Measurements from ENCODE around the gene RNPEPL1.
"Not testable (repeated sequence)": the region's sequence is repeated elsewhere in the genome, so short reads cannot be mapped to it uniquely, and the experiment has no call there.

Gene RNPEPL1

DNA sequence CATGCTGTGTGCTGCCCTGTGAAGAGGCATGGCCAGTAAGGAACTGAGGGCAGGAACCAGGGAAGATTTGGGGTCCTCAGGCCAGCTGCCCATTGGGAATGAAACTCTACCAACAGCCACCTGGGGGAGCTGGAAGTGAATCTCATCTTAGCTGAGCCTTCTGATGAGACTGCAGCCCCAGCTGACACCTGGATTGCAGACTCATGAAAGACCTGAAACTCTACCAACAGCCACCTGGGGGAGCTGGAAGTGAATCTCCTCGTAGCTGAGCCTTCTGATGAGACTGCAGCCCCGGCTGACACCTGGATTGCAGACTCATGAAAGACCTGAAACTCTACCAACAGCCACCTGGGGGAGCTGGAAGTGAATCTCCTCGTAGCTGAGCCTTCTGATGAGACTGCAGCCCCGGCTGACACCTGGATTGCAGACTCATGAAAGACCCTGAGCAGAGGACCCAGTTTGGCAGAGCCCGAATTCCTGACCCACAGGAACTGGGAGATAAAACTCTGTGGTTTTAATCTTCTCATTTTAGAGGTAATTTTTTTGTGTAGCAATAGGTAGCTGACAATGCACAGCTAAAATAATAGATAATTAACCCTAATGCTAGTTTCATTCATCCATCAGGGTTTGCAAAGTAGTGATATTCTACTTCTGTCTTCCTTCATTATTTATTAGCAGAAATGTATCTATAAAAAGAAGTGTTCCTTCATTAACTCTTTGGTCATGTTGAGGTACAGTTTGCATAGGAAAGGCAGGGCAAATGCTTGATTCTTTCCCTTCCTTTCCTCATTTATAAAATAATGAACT is 48.8 kb downstream of the RNPEPL1 start:
- DNase-seq (ENCODE audit: low spot score); H3K27ac Mint-ChIP-seq; H3K9me3 Mint-ChIP-seq; H3K4me3 Mint-ChIP-seq; H3K27me3 Mint-ChIP-seq (ENCODE audit: low read depth): not testable (repeated sequence)
- Mint-ChIP-seq H3K4me1 (ENCODE audit: low read depth) (peaks cover 32% of the 10 kb centered on the region), H3K36me3 (ENCODE audit: low read depth) (peaks cover 42% of the 10 kb centered on the region)

DNA sequence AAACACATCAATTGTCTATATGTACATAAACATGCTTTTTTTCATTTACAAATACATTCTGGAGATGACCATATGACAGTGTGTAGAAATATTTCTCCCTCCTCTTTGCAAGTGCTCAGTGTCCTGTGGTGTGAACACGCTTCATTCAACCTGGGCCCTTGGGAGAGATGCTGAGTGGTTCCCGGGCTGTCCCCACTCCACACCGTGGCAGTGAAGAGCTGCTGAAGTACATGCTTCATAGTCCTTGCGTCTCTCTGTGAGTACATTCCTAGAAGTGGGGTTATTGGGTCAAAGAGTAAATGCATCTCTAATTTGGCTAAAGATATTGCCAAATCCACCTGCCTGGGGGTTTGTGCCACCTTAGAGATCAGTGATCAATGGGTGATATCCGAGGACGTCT is 50.5 kb downstream of the RNPEPL1 start:
- H3K36me3 Mint-ChIP-seq (ENCODE audit: low read depth) = peaks cover 47% of the 10 kb centered on the region
- H3K4me3 Mint-ChIP-seq = no peak overlapping the region
- peaks cover 41% of the 10 kb centered on the region for H3K4me1 Mint-ChIP-seq (ENCODE audit: low read depth)
- peaks cover 8% of the 10 kb centered on the region for H3K9me3 Mint-ChIP-seq
- H3K27ac Mint-ChIP-seq = peak overlapping the region; percentile 60
- H3K27me3 Mint-ChIP-seq (ENCODE audit: low read depth) = no peaks in the 10 kb centered on the region
- DNase-seq (ENCODE audit: low spot score) = no peak

DNA sequence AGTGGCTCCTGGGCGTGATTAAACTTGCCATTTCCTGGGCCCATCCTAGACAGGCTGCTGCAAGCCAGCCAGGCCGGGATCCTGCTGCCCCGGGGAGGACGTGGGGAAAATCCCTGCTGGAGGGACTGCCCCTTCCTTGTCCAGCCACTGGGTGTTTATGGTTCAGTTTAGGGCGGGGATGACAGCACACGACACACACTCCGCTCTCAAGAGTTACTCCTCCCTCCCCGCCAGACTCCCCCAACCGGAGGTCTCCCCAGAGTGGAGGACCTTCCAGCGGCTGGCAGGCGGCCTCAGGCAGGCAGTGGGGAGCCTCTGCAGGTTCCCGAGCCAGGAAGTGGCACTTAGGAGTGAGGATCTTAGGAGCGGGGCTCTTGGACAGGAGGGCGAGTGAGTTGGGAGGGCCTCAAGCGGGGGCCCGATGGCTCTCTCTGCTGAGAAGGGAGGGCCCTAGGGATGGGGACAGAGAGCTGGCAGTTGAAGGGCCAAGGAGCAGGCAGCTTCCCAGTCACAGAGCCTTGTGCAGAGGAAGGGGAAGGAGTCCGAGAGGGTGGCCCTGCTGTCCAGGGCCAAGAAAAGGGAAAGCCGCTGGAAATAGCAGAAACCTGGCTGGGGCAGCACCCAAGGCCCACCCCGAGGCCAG is 51.3 kb downstream of the RNPEPL1 start:
- peaks cover 8% of the 10 kb centered on the region for H3K9me3 Mint-ChIP-seq
- DNase-seq (ENCODE audit: low spot score) = no peak
- H3K4me3 Mint-ChIP-seq = peak overlapping the region; percentile 15
- H3K27ac Mint-ChIP-seq = peak overlapping the region; percentile 86
- H3K27me3 Mint-ChIP-seq (ENCODE audit: low read depth) = no peaks in the 10 kb centered on the region
- H3K36me3 Mint-ChIP-seq (ENCODE audit: low read depth) = peaks cover 47% of the 10 kb centered on the region
- H3K4me1 Mint-ChIP-seq (ENCODE audit: low read depth) = peaks cover 48% of the 10 kb centered on the region

DNA sequence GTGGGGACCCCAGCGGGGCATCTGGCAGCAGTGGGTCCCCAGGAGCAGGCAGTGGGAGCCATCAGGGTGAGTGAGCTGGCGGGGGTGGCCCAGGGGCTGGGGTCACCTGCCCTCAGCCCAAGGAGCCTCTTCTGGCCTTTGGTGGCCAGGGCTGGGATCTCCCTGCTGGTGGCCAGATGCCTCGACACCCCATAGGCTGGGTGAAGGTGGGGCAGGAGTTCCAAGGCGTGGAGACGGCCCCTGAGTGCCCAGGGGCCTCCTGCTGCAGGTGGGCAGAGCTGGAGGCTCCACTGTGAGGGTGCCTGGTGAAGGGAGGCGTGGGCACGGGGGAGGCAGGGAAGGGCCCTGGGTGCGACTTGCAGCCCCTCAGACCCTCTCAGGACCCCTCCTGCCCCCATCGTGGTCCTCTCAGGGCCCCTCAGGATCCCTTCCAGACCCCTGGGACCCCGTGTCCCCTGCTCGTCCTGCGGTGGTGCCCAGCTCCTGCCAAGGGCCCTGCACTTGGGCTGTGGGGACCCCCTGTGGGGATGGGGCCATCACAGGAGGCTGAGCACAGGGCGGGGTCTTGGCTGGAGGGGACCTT is 52.0 kb downstream of the RNPEPL1 start:
- DNase-seq (ENCODE audit: low spot score) = no peak
- peaks cover 8% of the 10 kb centered on the region for H3K9me3 Mint-ChIP-seq
- H3K4me3 Mint-ChIP-seq = no peak overlapping the region
- H3K27ac Mint-ChIP-seq = no peak overlapping the region
- H3K36me3 Mint-ChIP-seq (ENCODE audit: low read depth) = peaks cover 47% of the 10 kb centered on the region
- H3K4me1 Mint-ChIP-seq (ENCODE audit: low read depth) = peaks cover 54% of the 10 kb centered on the region
- no peaks in the 10 kb centered on the region for H3K27me3 Mint-ChIP-seq (ENCODE audit: low read depth)

DNA sequence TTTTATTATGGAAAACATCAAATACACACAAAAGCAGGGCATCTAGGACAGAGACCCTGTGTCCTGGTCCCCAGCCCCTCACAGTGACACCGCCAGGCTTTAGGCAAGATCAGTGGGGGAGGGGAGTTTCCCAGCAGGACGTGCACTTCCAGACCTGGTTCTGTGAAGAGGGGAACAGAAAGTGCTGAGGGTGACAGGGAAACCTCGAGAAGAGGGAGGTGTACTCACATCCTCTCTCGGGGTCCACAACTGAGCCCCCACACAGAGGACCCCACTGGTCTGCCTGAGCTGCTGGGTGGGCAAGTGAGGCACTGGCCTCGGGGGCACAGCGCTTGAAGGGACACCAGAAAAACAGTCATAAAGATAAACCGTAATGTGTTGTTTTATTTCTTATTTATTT is 52.6 kb downstream of the RNPEPL1 start:
- Mint-ChIP-seq H3K27me3 (ENCODE audit: low read depth) (no peaks in the 10 kb centered on the region), H3K27ac (peak overlapping the region; percentile 92), H3K36me3 (ENCODE audit: low read depth) (peaks cover 44% of the 10 kb centered on the region), H3K4me3 (peak overlapping the region; percentile 51), H3K4me1 (ENCODE audit: low read depth) (peaks cover 55% of the 10 kb centered on the region), H3K9me3 (peaks cover 8% of the 10 kb centered on the region)
- DNase-seq (ENCODE audit: low spot score) = no peak

DNA sequence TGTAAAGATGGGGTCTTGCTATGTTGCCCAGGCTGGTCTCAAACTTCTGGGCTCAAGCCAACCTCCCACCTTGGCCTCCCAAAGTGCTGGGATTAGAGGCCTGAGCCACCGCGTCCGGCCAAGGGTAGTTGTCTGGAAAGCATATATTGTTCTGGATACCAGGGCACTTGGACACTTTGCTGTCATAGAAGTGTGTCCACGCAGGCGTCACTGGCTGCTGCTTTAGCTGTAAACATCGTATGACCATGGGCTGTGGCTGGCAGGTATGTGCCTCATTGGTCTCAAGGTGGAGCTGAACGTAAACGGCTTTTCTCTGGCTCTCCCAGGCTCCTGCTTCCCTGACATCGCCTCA is 53.8 kb downstream of the RNPEPL1 start:
- peaks cover 8% of the 10 kb centered on the region for H3K9me3 Mint-ChIP-seq
- no peak for DNase-seq (ENCODE audit: low spot score)
- H3K4me3 Mint-ChIP-seq = peak overlapping the region; percentile 67
- H3K4me1 Mint-ChIP-seq (ENCODE audit: low read depth) = peaks cover 61% of the 10 kb centered on the region
- no peaks in the 10 kb centered on the region for H3K27me3 Mint-ChIP-seq (ENCODE audit: low read depth)
- peak overlapping the region; percentile 92 for H3K27ac Mint-ChIP-seq
- peaks cover 40% of the 10 kb centered on the region for H3K36me3 Mint-ChIP-seq (ENCODE audit: low read depth)

DNA sequence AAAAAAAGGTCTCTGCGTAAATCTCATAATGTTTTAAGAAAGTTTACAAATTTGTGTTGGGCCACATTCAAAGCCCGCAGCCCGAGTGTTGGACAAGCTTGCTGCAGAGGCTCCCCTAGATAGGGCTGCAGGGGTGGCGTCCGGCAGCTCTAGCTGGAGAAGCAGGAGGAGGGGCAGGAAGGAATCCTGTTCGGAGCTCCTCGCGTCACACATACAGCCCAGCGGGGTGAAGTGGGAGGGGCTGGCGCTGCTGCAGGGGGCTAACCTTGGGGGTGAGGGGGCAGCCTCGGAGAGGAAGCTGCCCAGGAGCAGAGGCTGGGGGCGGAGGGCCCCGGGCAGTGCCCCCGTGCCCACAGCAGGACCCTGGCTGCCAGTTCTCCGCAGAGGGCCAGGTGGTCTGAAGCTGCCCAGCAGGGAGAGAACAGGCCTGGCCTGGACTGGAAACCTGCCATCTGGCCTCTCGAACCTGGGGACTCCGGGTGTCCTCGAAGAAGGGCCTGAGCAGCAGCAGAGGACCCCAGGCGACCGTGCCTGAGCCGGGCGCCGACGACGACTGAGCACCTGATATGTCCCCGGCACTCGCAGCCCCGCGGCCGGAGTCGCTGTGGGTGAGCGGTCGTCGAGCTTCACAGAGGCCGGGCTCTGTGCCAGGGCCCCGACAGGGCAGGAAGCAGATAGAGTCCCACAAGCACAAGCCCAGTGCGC is 54.4 kb downstream of the RNPEPL1 start:
- peaks cover 34% of the 10 kb centered on the region for H3K36me3 Mint-ChIP-seq (ENCODE audit: low read depth)
- peak overlapping the region; percentile 92 for H3K27ac Mint-ChIP-seq
- H3K4me1 Mint-ChIP-seq (ENCODE audit: low read depth) = peaks cover 60% of the 10 kb centered on the region
- no peaks in the 10 kb centered on the region for H3K27me3 Mint-ChIP-seq (ENCODE audit: low read depth)
- H3K4me3 Mint-ChIP-seq = peak overlapping the region; percentile 67
- H3K9me3 Mint-ChIP-seq = peaks cover 5% of the 10 kb centered on the region
- no peak for DNase-seq (ENCODE audit: low spot score)

DNA sequence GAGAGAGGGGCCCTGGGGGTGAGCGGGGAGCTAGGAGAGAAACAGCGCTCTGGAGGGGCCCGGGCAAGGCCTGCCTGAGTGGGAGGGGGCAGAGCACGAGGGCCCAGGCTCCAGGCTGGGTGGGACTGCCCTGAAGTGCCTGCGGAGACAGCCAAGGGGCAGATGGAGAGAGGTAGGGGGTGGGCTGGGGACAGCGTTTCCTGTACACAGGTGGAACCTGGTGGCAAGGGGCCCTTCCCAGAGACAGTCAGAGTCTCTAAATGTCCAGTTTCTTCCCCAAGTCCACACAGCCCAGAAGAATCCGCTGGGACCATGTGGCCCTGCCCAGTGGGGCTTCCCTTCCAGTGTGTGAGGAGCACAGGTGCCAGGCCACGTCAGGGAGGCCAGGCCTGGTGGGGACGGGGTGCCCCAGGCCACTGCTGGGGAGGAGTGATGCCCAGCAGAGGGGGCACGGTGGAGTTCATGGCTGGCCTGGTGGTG is 55.3 kb downstream of the RNPEPL1 start:
- H3K4me1 Mint-ChIP-seq (ENCODE audit: low read depth) = peaks cover 57% of the 10 kb centered on the region

DNA sequence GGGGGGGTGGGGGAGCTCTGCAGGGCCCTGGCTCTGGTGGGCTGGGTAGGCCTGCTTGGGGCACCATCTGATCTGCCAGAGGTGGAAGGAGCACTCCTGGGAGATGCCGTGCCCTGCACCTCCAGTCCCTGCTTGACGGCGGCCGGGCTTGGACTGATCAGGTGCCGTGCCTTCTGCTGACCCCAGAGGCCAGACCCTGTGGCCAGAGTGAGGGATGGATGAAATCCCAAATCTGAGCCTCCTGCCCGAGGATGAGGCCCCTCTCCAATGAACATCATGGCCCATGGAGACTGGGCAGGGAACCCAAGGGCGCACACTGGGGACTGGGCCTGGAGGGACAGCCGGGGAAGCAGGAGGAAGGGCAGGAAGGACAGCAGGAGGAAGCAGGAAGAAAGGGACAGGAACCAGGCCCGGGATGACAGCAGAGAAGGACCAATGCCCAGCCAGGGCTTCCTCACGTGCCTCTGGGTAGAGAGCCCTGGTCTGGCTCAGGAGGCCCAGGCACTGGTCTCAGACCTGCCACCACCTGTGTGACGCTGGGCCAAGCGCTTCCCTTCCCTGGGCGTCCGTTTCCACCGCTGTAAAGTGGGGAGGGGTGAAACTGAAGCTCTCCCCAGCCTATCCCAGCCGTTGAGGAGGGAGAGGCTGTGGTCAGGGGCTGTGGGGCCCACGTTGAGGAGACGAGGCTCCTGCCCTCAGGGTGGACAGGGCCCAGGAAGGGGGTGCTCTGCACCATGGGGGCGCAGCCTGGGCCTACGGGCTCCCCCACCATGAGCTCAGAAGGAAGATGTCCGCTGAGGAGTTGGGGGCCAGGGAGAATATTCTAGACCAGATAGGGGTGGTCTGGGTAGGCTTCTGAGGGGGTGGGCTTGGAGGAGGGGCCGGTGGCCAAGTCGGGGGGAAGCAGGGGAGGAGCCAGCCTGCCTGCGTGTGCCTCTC is 56.0 kb downstream of the RNPEPL1 start:
- Mint-ChIP-seq H3K9me3 (no peaks in the 10 kb centered on the region), H3K4me3 (peak overlapping the region; percentile 77), H3K27ac (peak overlapping the region; percentile 88), H3K36me3 (ENCODE audit: low read depth) (peaks cover 26% of the 10 kb centered on the region), H3K4me1 (ENCODE audit: low read depth) (peaks cover 50% of the 10 kb centered on the region), H3K27me3 (ENCODE audit: low read depth) (no peaks in the 10 kb centered on the region)
- no peak for DNase-seq (ENCODE audit: low spot score)

More for the DNA sequence above, 55.3 kb downstream of the RNPEPL1 start:
- H3K36me3 Mint-ChIP-seq (ENCODE audit: low read depth) = peaks cover 33% of the 10 kb centered on the region
- DNase-seq (ENCODE audit: low spot score) = no peak
- H3K27me3 Mint-ChIP-seq (ENCODE audit: low read depth) = no peaks in the 10 kb centered on the region
- H3K9me3 Mint-ChIP-seq = no peaks in the 10 kb centered on the region
- peak overlapping the region; percentile 92 for H3K27ac Mint-ChIP-seq
- peak overlapping the region; percentile 67 for H3K4me3 Mint-ChIP-seq

DNA sequence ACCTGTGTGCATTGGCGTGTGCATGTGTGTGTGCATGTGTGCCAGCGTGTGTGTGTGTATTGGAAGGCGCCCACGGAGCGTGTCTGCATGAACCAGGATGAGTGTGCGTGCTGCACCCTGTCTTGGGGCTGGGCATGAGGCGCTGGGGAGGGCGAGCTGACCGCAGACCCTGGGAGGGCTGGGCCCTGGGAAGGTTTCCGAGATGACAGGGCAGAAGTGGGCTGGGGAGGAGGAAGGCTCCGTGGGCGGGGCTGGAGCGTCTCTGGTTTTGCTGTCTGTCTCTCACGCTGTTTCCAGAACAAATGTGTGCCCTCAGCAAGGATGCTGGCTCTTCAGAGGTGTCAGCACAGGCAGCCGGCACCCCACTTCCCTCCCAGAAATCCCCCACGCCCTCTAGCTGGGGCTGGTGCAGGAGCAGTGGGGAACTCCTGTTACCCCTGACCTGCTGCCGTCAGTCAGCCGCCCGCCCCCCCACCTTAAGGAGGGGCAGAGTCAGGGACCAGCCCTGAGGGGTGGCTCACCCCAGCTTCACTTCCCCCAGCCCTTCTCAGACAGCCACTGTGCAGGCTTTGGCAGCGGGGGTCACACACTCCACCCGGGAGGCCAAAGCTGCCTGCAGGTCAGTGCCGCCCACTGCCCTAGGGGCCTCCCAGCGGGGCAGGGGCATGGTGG is 56.8 kb downstream of the RNPEPL1 start, which contains the start of gene GPR35:
GPR35 (plus strand) TSS at position 531 of the 672 bp plus-strand sequence. CDS start 4,473 bp downstream, outside the sequence.
- H3K27me3 Mint-ChIP-seq (ENCODE audit: low read depth) = no peaks in the 10 kb centered on the region
- peak within 1 kb of the TSS; percentile 86 for H3K27ac Mint-ChIP-seq
- peak; percentile 84 for DNase-seq (ENCODE audit: low spot score)
- peaks cover 20% of the 10 kb centered on the region for H3K36me3 Mint-ChIP-seq (ENCODE audit: low read depth)
- H3K4me3 Mint-ChIP-seq = peak within 1 kb of the TSS; percentile 77
- no peaks in the 10 kb centered on the region for H3K9me3 Mint-ChIP-seq
- peaks cover 46% of the 10 kb centered on the region for H3K4me1 Mint-ChIP-seq (ENCODE audit: low read depth)

DNA sequence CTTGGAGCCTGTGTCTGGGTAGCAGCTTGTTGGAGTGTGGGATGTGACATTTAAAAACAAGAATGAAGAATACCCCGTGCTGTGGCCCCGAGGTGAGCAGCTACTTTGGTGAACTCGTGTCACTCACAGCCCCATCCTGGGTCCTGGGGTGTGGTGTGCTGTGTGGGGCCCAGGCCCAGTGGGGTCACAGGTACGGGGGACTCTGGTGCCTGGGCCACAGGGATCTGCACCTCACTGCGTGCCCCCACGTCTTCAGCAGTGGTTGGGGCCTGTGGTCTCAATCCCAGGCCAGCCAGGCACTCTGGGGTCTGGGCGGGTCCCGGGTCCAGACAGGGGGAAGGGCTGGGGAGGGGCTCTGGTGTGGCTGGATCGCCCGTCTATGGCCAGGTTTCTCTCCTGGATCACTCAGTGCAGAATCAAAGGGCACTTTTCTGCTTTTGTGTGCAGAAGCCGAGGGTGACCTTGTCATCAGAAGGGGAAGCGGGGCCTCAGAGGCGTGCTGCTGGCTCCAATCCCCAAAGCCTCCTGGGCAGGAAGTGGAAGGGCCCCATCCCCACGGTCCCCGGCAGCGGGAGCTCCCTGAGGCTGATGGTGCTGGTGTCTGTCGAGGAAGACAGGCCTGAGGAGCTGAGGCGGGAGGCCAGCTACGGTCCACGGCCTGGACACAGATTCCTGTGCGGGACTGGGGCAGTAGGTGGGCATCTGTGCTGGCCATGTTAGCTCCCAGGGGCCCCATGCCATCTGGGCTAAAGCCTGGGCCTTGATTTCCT is 58.4 kb downstream of the RNPEPL1 start:
- Mint-ChIP-seq H3K27me3 (ENCODE audit: low read depth) (no peaks in the 10 kb centered on the region), H3K9me3 (no peaks in the 10 kb centered on the region), H3K4me3 (peak overlapping the region; percentile 64), H3K36me3 (ENCODE audit: low read depth) (peaks cover 23% of the 10 kb centered on the region), H3K4me1 (ENCODE audit: low read depth) (peaks cover 35% of the 10 kb centered on the region), H3K27ac (peak overlapping the region; percentile 86)
- no peak for DNase-seq (ENCODE audit: low spot score)
